HG02884 (cell line): ENCODE measurements around the gene UNC13B.
"Not testable (repeated sequence)": the region's sequence is repeated elsewhere in the genome, so short reads cannot be mapped to it uniquely, and the experiment has no call there.

Experiments used
- ATAC-seq: cut with Tn5 transposase; IDR thresholded peaks from one replicate; pipeline ENCODE4 v1.9.1; 2021; ENCODE audit warnings: mild to moderate bottlenecking, moderate library complexity; ENCODE audit not compliant: unreplicated experiment

UNC13B gene

GRCh38 chr9:35161713-35162604 is at the start of gene UNC13B:
TSS of gene UNC13B (plus strand) at chr9:35162009. CDS start at chr9:35162284, 275 bp downstream.
- ATAC-seq, result no peak

GRCh38 chr9:35112257-35113020 is 49.4 kb upstream of the UNC13B start:
- ATAC-seq, result no peak

- peak; percentile 21 for ATAC-seq
Observed at GRCh38 chr9:35114113-35114839, 47.5 kb upstream of the UNC13B start.

GRCh38 chr9:35114840-35115628 is 46.8 kb upstream of the UNC13B start:
- no peak for ATAC-seq

- peak; percentile 51 for ATAC-seq
Observed at GRCh38 chr9:35115680-35116538, 45.9 kb upstream of the UNC13B start, which contains the start of gene ATOSB. TSS of gene ATOSB (minus strand) at chr9:35115862. CDS start at chr9:35108274, 7,588 bp downstream.

- ATAC-seq, result no peak
Observed at GRCh38 chr9:35116539-35116897, 45.3 kb upstream of the UNC13B start.

GRCh38 chr9:35116898-35117551 is 44.8 kb upstream of the UNC13B start:
- peak; percentile 46 for ATAC-seq

GRCh38 chr9:35134920-35135319 is 26.9 kb upstream of the UNC13B start:
- ATAC-seq, result no peak

- no peak for ATAC-seq
Observed at GRCh38 chr9:35135988-35136387, 25.8 kb upstream of the UNC13B start.

GRCh38 chr9:35136866-35137265 is 24.9 kb upstream of the UNC13B start:
- ATAC-seq, result no peak

- ATAC-seq, result no peak
Observed at GRCh38 chr9:35140093-35140492, 21.7 kb upstream of the UNC13B start.

GRCh38 chr9:35142037-35142436 is 19.8 kb upstream of the UNC13B start:
- ATAC-seq, result no peak

- ATAC-seq, result not testable (repeated sequence)
Observed at GRCh38 chr9:35147941-35148563, 13.8 kb upstream of the UNC13B start.

GRCh38 chr9:35152926-35153325 is 8.9 kb upstream of the UNC13B start:
- no peak for ATAC-seq

- ATAC-seq, result no peak
Observed at GRCh38 chr9:35156781-35157180, 5.0 kb upstream of the UNC13B start.

GRCh38 chr9:35157836-35158235 is 4.0 kb upstream of the UNC13B start:
- ATAC-seq, result not testable (repeated sequence)

- no peak for ATAC-seq
Observed at GRCh38 chr9:35158501-35159280, 3.1 kb upstream of the UNC13B start.
